ENCODE data around the gene TSHZ2. TPM values are rescaled to one million over a fixed set of nuclear protein-coding genes. Genes with fewer than 3 reads are reported as not detected.

Gene TSHZ2
- total and polyA plus RNA-seq, 2 donors (not counting 3 experiments of a cell fraction or from before 2014, with no cell fraction given), result not detected

GRCh38 chr20:52945268-52945667 lies 26.9 kb upstream of the TSHZ2 start:
- DNase-seq (ENCODE audit: low read depth, low spot score) (no peak), FAIRE-seq (no peak)
- Histone ChIP-seq H2AFZ (ENCODE audit: low read depth, low read length) (no peak overlapping the region), H3K36me3 (ENCODE audit: control insufficient read depth in 2 of 2, extremely low read depth in 1 of 2, insufficient read depth in 2 of 2, low read length in 2 of 2) (no peaks in the 10 kb centered on the region), H3K4me3 (replicated peaks in 1 of 3; ENCODE audit: insufficient read depth in 1 of 3, low read depth in 1 of 3, low read length in 3 of 3) (no peak overlapping the region), H3K9me3 (replicated peaks; ENCODE audit: control insufficient read depth, insufficient read depth, low read length) (no peaks in the 10 kb centered on the region), H3K4me1 (ENCODE audit: control insufficient read depth, extremely low read depth, insufficient read depth, low read length) (no peaks in the 10 kb centered on the region), H3K9me1 (replicated peaks; ENCODE audit: control insufficient read depth, extremely low read depth, insufficient read depth, low read length) (no peaks in the 10 kb centered on the region), H3K27me3 (ENCODE audit: control insufficient read depth in 2 of 2, insufficient read depth in 2 of 2, low read length in 2 of 2) (no peaks in the 10 kb centered on the region), H4K20me1 (replicated peaks; ENCODE audit: control insufficient read depth, extremely low read depth, insufficient read depth, low read length) (no peaks in the 10 kb centered on the region), H3K4me2 (ENCODE audit: insufficient read depth, low read length) (no peak overlapping the region), H3K79me2 (ENCODE audit: control insufficient read depth, insufficient read depth, low read length) (no peaks in the 10 kb centered on the region), H3K9ac (replicated peaks; ENCODE audit: extremely low read depth, insufficient read depth, low read length) (no peak overlapping the region), H3K27ac (ENCODE audit: insufficient read depth, low read depth, low read length) (no peak overlapping the region)
- intact Hi-C loops (cut with micrococcal nuclease), result no loop called here
- BruUV-seq (replicated peaks), result no TSS peak
- CTCF ChIA-PET, result no interaction called here
- dilution Hi-C loops (cut with MboI; ENCODE audit: extremely low pct_ligation_motif_present, low sequenced_read_pairs), result no loop called here
- POLR2A ChIA-PET, result no interaction called here
- no peak for TF ChIP-seq MYC (IDR thresholded peaks at IDR 0.05; ENCODE audit: low read depth, low read length)
- TF ChIP-seq, protein P1, sequence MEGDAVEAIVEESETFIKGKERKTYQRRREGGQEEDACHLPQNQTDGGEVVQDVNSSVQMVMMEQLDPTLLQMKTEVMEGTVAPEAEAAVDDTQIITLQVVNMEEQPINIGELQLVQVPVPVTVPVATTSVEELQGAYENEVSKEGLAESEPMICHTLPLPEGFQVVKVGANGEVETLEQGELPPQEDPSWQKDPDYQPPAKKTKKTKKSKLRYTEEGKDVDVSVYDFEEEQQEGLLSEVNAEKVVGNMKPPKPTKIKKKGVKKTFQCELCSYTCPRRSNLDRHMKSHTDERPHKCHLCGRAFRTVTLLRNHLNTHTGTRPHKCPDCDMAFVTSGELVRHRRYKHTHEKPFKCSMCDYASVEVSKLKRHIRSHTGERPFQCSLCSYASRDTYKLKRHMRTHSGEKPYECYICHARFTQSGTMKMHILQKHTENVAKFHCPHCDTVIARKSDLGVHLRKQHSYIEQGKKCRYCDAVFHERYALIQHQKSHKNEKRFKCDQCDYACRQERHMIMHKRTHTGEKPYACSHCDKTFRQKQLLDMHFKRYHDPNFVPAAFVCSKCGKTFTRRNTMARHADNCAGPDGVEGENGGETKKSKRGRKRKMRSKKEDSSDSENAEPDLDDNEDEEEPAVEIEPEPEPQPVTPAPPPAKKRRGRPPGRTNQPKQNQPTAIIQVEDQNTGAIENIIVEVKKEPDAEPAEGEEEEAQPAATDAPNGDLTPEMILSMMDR (IDR thresholded peaks at IDR 0.05; ENCODE audit: extremely low read depth in 1 of 2, insufficient read depth in 1 of 2, low read depth in 1 of 2, low read length in 2 of 2), result no peak
- TF ChIP-seq POLR2A (IDR thresholded peaks at IDR 0.05; ENCODE audit: low read depth, low read length), result no peak
- TF ChIP-seq EZH2 (IDR thresholded peaks at IDR 0.05; ENCODE audit: borderline replicate concordance, low read depth, low read length, severe bottlenecking), result no peak
- TF ChIP-seq MAX (IDR thresholded peaks at IDR 0.05; ENCODE audit: insufficient read depth, insufficient read length), result no peak
- TF ChIP-seq POLR2AphosphoS5 (IDR thresholded peaks at IDR 0.05; ENCODE audit: insufficient read depth, low read depth, low read length), result no peak
- TF ChIP-seq FOS (IDR thresholded peaks at IDR 0.05; ENCODE audit: borderline replicate concordance, insufficient read depth, low read length), result no peak
- no peak for TF ChIP-seq GATA2 (IDR thresholded peaks at IDR 0.05; ENCODE audit: insufficient read depth, insufficient read length, low read depth, low read length)
- TF ChIP-seq JUN (IDR thresholded peaks at IDR 0.05; ENCODE audit: borderline replicate concordance, insufficient read depth, insufficient read length, low read depth), result no peak
